Stimulated activated memory B cell treated with anti-CD40 and anti-IgM and Interleukin-4, amounts not matched to agents 10 μg/mL and 1 μg/mL and 100 μg/mL, for 72 hours (primary cell): ENCODE measurements around the gene CLNS1A.
"Not testable (repeated sequence)": the region's sequence is repeated elsewhere in the genome, so short reads cannot be mapped to it uniquely, and the experiment has no call there.

Experiments used
- ATAC-seq: fragments of 150-1000 bp; cut with Tn5 transposase; 2 replicates; pipeline ENCODE4 v1.10.0; 2021
- H3K27ac Mint-ChIP-seq: one replicate; pipeline ENCODE4 v1.8.0; 2022; ENCODE audit warnings: mild to moderate bottlenecking, mixed read lengths
- H3K27me3 Mint-ChIP-seq: one replicate; pipeline ENCODE4 v1.8.0; 2022; ENCODE audit warnings: mixed read lengths
- H3K36me3 Mint-ChIP-seq: one replicate; pipeline ENCODE4 v1.8.0; 2022; ENCODE audit warnings: mixed read lengths
- H3K4me1 Mint-ChIP-seq: one replicate; pipeline ENCODE4 v1.8.0; 2022; ENCODE audit warnings: mixed read lengths
- H3K4me3 Mint-ChIP-seq: one replicate; pipeline ENCODE4 v1.8.0; 2022; ENCODE audit warnings: mild to moderate bottlenecking, moderate library complexity, mixed read lengths
- H3K9me3 Mint-ChIP-seq: one replicate; pipeline ENCODE4 v1.8.0; 2022; ENCODE audit warnings: mixed read lengths

Gene CLNS1A

DNA sequence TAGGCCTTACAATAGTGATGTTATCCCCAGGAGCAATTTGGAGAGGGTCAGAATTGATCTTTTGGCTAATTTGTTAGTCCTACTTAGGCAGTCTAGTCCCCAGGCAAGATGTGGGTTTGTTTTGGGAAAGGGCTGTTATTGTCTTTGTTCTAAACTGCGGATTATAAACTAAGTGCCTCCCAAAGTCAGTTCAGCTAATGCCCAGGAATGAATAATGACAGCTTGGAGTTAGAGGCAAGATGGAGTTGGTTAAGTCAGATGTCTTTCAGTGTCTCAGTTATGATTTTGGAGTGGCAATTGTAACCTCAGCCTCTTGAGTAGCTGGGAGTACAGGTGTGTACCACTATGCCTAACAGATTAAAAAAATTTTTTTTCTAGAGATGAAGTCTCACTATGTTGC lies 7.3 kb upstream of the CLNS1A start:
- Mint-ChIP-seq H3K36me3 (no peaks in the 10 kb centered on the region), H3K4me1 (no peaks in the 10 kb centered on the region), H3K4me3 (no peak overlapping the region), H3K27me3 (peaks cover 26% of the 10 kb centered on the region), H3K9me3 (no peaks in the 10 kb centered on the region), H3K27ac (no peak overlapping the region)
- ATAC-seq = no peak

- Mint-ChIP-seq H3K27ac (no peak overlapping the region), H3K4me3 (no peak overlapping the region), H3K36me3 (no peaks in the 10 kb centered on the region), H3K27me3 (peaks cover 25% of the 10 kb centered on the region), H3K9me3 (no peaks in the 10 kb centered on the region), H3K4me1 (peaks cover 5% of the 10 kb centered on the region)
- no peak for ATAC-seq
These were observed 4.6 kb upstream of the CLNS1A start for GRCh38 chr11:77642228-77642627.

DNA sequence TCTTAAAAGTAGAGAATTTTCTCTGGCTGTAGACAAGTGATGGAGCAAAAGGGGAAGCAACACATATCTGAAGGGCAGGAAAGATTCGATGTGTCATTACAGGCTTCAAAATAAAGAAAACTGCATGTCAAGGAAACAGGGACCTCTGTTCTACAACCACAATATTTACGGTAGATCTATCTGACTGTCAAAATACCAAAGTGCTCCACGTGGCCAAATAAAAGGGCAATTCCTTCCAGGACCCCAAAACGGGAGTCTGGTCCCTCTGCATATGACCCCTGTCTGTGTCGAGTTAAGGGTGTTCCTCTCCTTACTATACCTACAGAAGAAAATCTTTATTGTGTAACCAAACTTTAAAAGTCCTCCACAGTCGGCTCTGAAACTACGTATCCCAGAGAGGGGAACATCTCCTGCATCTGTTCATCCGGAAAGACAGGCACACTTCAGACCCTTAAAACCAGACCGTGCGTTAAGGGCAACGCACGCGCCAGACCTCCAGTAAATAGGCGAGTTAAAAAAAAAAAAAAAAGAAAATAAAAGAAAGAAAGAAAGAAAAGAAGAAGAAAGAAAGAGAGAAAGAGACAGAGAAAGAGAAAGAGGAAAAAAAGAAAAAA lies 756 bp downstream of the CLNS1A start:
- peak overlapping the region; percentile 95 for H3K27ac Mint-ChIP-seq
- H3K4me1 Mint-ChIP-seq = peaks cover 33% of the 10 kb centered on the region
- no peaks in the 10 kb centered on the region for H3K9me3 Mint-ChIP-seq
- peak overlapping the region; percentile 96 for H3K4me3 Mint-ChIP-seq
- peaks cover 4% of the 10 kb centered on the region for H3K36me3 Mint-ChIP-seq
- ATAC-seq = peak; percentile 50
- H3K27me3 Mint-ChIP-seq = no peaks in the 10 kb centered on the region

DNA sequence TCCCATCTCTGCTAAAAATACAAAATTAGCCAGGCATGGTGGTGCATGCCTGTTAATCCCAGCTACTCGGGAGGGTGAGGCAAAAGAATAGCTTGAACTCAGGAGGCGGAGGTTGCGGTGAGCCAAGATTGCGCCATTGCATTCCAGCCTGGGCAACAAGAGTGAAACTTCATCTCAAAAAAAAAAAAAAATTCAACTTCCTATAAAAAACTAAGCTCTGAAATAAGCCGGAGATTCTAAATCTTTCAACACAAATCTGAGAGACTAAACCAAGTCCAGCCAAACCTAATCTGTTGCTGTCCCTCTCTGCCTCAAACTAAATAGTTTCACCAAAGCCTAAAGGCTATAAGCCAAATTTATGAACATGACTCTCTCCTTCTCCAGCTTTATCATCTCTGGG lies 3.7 kb downstream of the CLNS1A start:
- Mint-ChIP-seq H3K36me3 (peaks cover 11% of the 10 kb centered on the region), H3K4me1 (peaks cover 46% of the 10 kb centered on the region)
- H3K4me3 Mint-ChIP-seq, H3K9me3 Mint-ChIP-seq, H3K27me3 Mint-ChIP-seq, ATAC-seq, H3K27ac Mint-ChIP-seq: not testable (repeated sequence)

DNA sequence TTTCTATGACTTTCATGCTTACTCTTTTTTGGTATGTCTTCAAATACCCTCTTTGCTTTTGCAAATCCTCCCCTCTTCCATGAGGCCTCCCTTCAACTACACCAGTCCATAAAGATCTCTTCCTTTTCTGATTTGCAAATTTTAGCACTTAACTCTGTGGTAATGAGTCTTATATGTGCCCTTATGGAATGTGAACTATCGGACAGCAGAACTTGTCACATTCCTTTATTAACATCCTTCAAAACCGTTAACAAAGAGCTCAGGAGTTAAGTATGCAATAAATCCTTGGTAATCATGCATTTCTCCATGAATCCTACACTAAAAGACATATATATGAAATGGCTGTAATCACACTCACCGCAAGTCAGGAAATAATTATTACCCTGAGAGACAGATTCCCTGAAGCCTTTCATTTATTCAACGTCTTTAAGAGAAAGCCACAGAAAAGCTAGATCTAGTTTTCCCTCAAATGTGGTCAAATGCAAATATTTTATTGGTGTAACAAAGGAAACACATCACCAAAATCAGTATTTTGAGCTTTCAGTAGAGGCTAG lies 7.4 kb downstream of the CLNS1A start:
- H3K4me1 Mint-ChIP-seq = peaks cover 24% of the 10 kb centered on the region
- H3K9me3 Mint-ChIP-seq = no peaks in the 10 kb centered on the region
- ATAC-seq = no peak
- H3K36me3 Mint-ChIP-seq = peaks cover 28% of the 10 kb centered on the region
- no peak overlapping the region for H3K4me3 Mint-ChIP-seq
- peak overlapping the region; percentile 23 for H3K27ac Mint-ChIP-seq
- H3K27me3 Mint-ChIP-seq = no peaks in the 10 kb centered on the region

- H3K36me3 Mint-ChIP-seq = peaks cover 56% of the 10 kb centered on the region
- H3K4me1 Mint-ChIP-seq = no peaks in the 10 kb centered on the region
- ATAC-seq = no peak
- no peaks in the 10 kb centered on the region for H3K27me3 Mint-ChIP-seq
- H3K9me3 Mint-ChIP-seq = no peaks in the 10 kb centered on the region
- no peak overlapping the region for H3K27ac Mint-ChIP-seq
- H3K4me3 Mint-ChIP-seq = no peak overlapping the region
These were observed 17.9 kb downstream of the CLNS1A start for GRCh38 chr11:77619576-77620198.

DNA sequence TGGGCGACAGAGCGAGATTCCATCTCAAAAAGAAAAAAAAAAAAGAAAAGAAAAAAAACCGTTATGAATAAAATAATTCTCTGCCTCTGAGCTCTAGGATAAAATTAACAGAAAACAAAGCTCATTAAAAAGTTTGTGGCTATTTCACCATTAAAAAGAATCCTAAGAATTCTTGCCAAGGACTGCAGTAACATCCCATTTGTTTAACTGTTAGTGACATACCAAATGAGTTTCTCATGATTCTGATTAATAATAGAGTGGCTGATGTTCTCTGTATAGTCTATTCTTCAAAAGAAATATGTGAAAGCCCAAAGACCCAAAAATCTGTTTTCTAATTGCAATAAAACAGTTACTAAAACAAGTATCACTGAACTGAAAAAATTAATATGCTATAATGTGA lies 19.7 kb downstream of the CLNS1A start:
- Mint-ChIP-seq H3K27me3 (no peaks in the 10 kb centered on the region), H3K4me1 (no peaks in the 10 kb centered on the region), H3K27ac (no peak overlapping the region), H3K9me3 (no peaks in the 10 kb centered on the region), H3K36me3 (peaks cover 43% of the 10 kb centered on the region), H3K4me3 (no peak overlapping the region)
- ATAC-seq = no peak

DNA sequence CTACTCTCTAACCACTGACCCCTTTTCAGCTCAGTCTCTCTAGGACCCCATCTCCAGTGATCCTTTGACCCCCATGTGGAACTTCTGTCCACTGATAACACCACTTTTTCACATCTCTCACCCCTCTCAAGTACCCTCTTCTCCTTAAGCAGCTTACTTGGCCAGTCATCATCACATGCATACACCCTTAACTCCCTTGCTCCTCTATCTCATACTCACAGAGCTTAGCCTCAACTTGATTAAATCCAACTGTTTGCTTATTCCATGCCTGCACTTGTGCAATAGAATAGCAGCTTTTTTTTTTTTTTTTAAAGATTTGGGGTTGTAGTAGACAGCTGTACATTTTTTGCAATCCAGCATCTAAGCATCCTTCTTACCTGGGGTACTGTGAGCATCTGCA lies 25.7 kb downstream of the CLNS1A start:
- peaks cover 28% of the 10 kb centered on the region for H3K36me3 Mint-ChIP-seq
- H3K27me3 Mint-ChIP-seq = no peaks in the 10 kb centered on the region
- H3K9me3 Mint-ChIP-seq = no peaks in the 10 kb centered on the region
- no peaks in the 10 kb centered on the region for H3K4me1 Mint-ChIP-seq
- no peak for ATAC-seq
- no peak overlapping the region for H3K4me3 Mint-ChIP-seq
- no peak overlapping the region for H3K27ac Mint-ChIP-seq

DNA sequence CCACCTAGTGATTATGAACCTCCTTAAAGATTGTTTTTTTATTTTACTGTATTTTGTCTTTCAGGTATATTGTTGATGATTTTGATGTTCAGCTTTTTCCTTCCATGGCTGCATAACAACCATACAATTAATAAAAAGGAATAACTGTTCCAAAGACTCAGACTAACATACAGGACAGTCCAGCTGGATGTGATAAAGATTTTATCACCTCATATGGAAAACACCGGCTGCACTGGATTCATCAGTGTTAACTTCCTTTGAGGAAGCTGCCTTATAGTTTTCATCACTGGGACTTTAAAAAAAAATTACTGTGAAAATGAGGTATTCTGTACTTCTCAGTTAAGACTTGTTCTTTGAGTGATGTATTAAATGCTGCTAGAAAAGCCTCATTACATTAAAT lies 28.4 kb downstream of the CLNS1A start:
- Mint-ChIP-seq H3K27ac (no peak overlapping the region), H3K9me3 (no peaks in the 10 kb centered on the region), H3K36me3 (peaks cover 17% of the 10 kb centered on the region), H3K4me1 (no peaks in the 10 kb centered on the region), H3K27me3 (no peaks in the 10 kb centered on the region), H3K4me3 (no peak overlapping the region)
- no peak for ATAC-seq

- H3K4me3 Mint-ChIP-seq = no peak overlapping the region
- no peak overlapping the region for H3K27ac Mint-ChIP-seq
- no peaks in the 10 kb centered on the region for H3K4me1 Mint-ChIP-seq
- ATAC-seq = no peak
- no peaks in the 10 kb centered on the region for H3K9me3 Mint-ChIP-seq
- H3K27me3 Mint-ChIP-seq = no peaks in the 10 kb centered on the region
- H3K36me3 Mint-ChIP-seq = peaks cover 13% of the 10 kb centered on the region
These were observed 33.3 kb downstream of the CLNS1A start for GRCh38 chr11:77604281-77604680.

GRCh38 chr11:77602381-77603088 lies 35.1 kb downstream of the CLNS1A start:
- no peak overlapping the region for H3K4me3 Mint-ChIP-seq
- no peaks in the 10 kb centered on the region for H3K4me1 Mint-ChIP-seq
- no peaks in the 10 kb centered on the region for H3K9me3 Mint-ChIP-seq
- H3K27me3 Mint-ChIP-seq = no peaks in the 10 kb centered on the region
- peaks cover 13% of the 10 kb centered on the region for H3K36me3 Mint-ChIP-seq
- ATAC-seq = no peak
- H3K27ac Mint-ChIP-seq = no peak overlapping the region

DNA sequence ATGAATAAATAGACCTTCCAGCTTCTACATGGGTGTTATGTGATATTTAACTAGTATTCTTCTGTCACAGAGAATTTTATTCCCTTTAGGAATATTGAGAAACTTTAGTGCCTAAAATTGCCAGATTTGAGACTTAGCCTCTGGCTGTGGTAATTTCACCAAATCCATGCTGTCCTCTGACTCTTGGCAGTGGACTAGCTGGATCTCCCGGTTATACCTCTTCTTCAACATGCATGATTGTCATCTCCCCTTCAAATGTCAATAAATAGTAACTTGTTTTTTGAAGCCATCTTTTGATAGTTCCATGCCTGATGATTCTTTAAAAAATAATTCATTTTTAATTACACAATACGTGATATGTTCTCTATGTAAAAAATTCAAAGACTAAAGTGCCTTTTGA lies 39.4 kb downstream of the CLNS1A start:
- no peak for ATAC-seq
- H3K27ac Mint-ChIP-seq = no peak overlapping the region

DNA sequence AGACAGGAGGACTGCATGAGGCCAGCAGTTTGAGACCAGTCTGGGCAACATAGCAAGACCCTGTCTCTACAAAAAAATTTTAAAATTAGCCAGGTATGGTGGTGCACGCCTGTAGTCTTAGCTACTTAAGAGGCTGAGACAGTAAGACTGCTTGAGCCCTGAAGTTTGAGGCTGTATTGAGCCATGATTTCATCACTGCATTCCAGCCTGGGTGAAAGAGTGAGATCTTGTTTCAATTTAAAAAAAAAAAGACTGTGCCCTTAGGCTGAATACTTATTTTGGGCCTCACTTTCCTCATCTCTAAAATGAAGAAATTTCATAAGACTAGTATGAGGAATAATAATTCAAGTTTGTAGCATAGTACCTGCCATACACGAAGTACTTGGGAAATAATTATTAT lies 41.0 kb downstream of the CLNS1A start:
- no peak for ATAC-seq
- H3K4me1 Mint-ChIP-seq = no peaks in the 10 kb centered on the region
- H3K9me3 Mint-ChIP-seq = no peaks in the 10 kb centered on the region
- H3K27ac Mint-ChIP-seq = no peak overlapping the region
- H3K27me3 Mint-ChIP-seq = no peaks in the 10 kb centered on the region
- peaks cover 1% of the 10 kb centered on the region for H3K36me3 Mint-ChIP-seq
- H3K4me3 Mint-ChIP-seq = no peak overlapping the region

More for the DNA sequence above, 39.4 kb downstream of the CLNS1A start:
- no peaks in the 10 kb centered on the region for H3K4me1 Mint-ChIP-seq
- H3K4me3 Mint-ChIP-seq = no peak overlapping the region
- H3K27me3 Mint-ChIP-seq = no peaks in the 10 kb centered on the region
- no peaks in the 10 kb centered on the region for H3K9me3 Mint-ChIP-seq
- H3K36me3 Mint-ChIP-seq = peaks cover 7% of the 10 kb centered on the region

DNA sequence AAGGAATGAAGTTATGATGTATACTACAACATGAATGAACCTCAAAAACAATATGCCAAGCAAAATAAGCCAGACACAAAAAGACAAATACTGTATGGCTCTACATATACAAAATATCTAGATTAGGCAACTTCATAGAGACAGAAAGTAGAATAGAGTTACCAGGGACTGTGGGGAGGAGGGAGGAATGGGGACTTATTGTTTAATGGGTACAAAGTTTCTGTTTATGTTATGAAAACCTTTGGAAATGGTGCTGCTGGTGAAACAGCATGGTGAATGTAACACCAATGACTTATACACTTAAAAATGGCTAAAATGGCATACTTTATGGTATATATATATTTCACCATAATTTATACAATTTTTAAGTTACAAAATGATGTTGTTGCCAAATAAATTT lies 43.7 kb downstream of the CLNS1A start:
- Mint-ChIP-seq H3K36me3 (no peaks in the 10 kb centered on the region), H3K9me3 (no peaks in the 10 kb centered on the region), H3K27me3 (no peaks in the 10 kb centered on the region), H3K4me3 (no peak overlapping the region), H3K4me1 (peaks cover 15% of the 10 kb centered on the region), H3K27ac (no peak overlapping the region)
- ATAC-seq = no peak

DNA sequence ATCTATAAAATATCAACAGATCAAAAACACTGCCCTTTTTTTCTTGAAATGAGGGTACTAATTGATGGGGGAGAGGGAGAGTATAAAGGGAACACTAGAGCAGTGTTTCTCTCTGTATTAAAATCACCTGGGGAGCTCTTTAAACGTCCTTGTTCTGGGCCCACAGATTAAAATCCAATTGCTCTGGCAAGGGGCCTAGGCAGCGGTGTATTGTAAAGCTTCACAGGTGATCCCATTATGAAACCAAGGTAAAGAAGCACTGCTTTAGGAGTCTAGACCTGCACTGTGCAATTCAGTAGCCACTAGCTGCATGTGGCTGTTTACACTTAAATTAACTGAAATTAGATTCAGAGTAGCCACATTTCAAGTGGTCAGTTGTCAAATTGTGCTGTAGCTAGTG lies 44.9 kb downstream of the CLNS1A start:
- Mint-ChIP-seq H3K36me3 (no peaks in the 10 kb centered on the region), H3K9me3 (no peaks in the 10 kb centered on the region), H3K27ac (no peak overlapping the region), H3K27me3 (no peaks in the 10 kb centered on the region), H3K4me1 (peaks cover 20% of the 10 kb centered on the region), H3K4me3 (no peak overlapping the region)
- no peak for ATAC-seq
